HG03159 (cell line): ENCODE results near the gene SLC4A9.

Experiments
- ATAC-seq: cut with Tn5 transposase; IDR thresholded peaks from one replicate; pipeline ENCODE4 v1.9.1; 2021; ENCODE audit warnings: mild to moderate bottlenecking, moderate library complexity; ENCODE audit not compliant: unreplicated experiment

The SLC4A9 gene

GRCh38 chr5:140361901-140362300 lies 1.9 kb downstream of the SLC4A9 start:
- no peak for ATAC-seq

DNA sequence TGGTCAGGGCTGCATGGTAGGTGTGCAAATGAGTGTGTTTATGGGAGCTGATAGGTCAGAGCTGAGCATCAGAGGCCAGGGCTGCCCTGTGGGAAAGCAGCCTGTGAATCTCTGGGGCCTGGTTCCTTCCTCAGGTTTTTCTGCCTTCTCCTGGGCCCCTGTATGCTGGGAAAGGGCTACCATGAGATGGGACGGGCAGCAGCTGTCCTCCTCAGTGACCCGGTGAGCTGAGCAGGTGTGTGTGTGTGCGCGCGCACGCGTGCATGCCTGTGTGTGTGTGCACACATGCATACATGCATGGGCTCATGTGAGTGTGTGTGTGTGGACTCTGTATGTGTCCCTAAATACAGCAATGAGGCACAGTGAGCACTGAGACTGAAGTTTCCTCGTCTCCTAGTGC lies 2.3 kb downstream of the SLC4A9 start:
- ATAC-seq = no peak

DNA sequence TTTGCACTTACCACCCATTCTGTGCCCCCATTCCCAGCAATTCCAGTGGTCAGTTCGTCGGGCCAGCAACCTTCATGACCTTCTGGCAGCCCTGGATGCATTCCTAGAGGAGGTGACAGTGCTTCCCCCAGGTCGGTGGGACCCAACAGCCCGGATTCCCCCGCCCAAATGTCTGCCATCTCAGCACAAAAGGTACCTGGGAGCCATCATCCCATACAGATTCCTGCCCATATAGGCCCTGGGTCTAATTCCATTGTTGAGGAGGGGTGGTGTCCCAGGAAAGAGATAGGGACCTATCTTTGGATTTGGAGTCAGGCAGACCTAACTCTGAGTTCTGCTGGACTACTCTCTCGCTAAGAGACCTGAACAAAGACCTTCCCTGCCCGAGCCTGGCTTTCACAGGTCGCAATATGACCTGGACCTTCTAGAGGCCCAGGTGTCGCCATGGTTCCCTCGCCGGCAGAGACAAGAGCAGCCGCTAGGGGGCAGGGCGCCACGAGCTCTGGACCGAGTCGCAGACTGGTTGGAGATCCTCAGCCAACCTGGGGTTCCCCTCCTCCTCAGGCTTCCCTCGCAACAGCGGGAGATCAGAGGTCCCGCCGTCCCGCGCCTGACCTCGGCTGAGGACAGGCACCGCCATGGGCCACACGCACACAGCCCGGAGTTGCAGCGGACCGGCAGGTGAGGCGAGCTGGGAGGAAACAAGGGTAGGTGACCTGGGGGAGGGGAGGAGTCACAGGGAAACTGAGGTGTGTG lies 3.1 kb downstream of the SLC4A9 start:
- peak; percentile 84 for ATAC-seq

DNA sequence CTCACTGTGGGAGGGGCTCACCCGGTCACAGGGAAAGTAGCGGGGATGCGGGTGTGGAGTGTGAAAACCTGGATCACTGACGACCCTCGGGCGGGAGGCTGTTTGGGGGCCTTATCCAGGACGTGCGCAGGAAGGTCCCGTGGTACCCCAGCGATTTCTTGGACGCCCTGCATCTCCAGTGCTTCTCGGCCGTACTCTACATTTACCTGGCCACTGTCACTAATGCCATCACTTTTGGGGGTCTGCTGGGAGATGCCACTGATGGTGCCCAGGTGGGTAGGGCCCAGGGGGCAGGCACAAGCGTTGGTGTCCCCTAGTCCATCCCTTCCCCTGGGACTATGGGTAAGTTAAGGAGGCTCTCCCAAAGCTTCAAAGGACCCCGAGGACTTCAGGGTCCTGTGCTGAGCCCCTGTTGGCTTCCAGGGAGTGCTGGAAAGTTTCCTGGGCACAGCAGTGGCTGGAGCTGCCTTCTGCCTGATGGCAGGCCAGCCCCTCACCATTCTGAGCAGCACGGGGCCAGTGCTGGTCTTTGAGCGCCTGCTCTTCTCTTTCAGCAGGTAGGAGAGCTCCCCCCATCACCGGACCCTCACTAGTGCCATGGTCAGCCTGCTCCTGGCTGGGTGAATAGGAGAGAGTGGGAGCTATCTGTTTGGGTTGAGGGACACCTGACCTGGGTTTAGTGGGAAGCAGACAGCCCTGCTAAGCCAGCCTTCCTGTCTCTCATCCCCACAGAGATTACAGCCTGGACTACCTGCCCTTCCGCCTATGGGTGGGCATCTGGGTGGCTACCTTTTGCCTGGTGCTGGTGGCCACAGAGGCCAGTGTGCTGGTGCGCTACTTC lies 3.9 kb downstream of the SLC4A9 start:
- ATAC-seq = no peak

- ATAC-seq = no peak
These were observed 4.4 kb downstream of the SLC4A9 start for GRCh38 chr5:140364472-140364765.

GRCh38 chr5:140365282-140365681 lies 5.3 kb downstream of the SLC4A9 start:
- no peak for ATAC-seq

GRCh38 chr5:140365941-140366340 lies 5.9 kb downstream of the SLC4A9 start:
- ATAC-seq = no peak

GRCh38 chr5:140366589-140367255 lies 6.7 kb downstream of the SLC4A9 start:
- no peak for ATAC-seq

DNA sequence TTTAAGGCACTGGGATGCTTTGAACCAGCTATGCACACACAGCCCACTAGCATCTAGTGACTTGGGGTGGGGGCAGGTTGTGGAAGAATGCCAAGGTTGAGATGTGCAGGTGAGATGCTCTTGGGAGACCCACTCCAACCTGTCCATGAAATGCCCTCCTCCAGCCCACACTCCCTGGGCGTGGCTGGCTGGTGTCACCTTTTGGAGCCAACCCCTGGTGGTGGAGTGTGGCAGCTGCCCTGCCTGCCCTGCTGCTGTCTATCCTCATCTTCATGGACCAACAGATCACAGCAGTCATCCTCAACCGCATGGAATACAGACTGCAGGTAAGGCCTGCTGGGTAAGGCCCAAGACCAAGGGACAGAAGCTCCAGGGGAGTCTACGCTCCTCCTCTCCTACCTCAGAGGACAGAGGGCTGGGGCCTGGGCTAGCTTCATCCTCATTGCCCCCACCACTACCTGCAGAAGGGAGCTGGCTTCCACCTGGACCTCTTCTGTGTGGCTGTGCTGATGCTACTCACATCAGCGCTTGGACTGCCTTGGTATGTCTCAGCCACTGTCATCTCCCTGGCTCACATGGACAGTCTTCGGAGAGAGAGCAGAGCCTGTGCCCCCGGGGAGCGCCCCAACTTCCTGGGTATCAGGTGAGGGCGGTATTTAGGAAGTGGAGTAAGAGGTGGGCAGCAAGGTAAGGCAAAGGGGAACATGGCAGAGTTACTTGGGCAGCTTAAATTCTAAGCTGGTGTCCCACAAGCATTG lies 7.4 kb downstream of the SLC4A9 start:
- ATAC-seq = no peak

GRCh38 chr5:140371356-140372151 lies 11.6 kb downstream of the SLC4A9 start:
- ATAC-seq = no peak

- ATAC-seq = no peak
These were observed 13.0 kb downstream of the SLC4A9 start for GRCh38 chr5:140372971-140373487.

- no peak for ATAC-seq
These were observed 21.4 kb downstream of the SLC4A9 start for GRCh38 chr5:140381351-140381750.

GRCh38 chr5:140381972-140382371 lies 22.0 kb downstream of the SLC4A9 start:
- no peak for ATAC-seq

DNA sequence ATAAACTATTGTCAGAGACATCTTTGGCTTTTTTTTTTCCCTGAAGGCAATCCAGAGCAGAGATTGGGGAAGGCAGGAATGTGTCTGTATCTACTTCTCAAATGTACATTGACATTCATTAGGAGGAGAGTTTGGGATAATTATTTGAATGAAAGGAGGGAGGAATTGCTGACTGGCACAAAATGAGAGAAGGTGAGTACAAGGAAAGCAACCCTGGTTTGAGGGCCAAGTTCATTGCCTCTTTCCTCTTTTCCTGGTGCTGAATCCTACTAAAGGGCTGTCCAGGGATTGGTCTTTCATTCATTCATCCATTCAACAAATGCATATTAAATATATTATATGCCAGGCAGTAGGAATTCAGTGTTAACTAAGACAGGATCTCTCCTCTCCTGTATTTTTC lies 22.9 kb downstream of the SLC4A9 start:
- ATAC-seq = no peak

GRCh38 chr5:140383300-140383699 lies 23.3 kb downstream of the SLC4A9 start:
- ATAC-seq = no peak

DNA sequence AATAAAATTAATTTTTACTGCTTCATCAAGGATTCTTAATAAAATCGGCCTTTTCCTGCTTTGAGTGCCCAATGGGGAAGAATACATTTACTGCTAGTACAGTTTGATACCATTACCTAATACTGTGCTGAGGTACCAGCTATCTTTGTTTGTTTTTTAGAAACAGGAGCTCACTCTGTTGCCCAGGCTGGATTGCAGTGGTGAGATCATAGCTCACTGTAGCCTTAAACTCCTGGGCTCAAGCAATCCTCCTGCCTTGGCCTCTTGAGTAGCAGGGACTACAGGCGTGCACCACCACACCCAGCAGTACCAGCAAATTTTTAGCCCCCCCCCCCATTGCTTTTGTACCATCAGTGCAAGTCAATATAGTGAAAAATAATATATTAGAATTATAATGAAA lies 28.1 kb downstream of the SLC4A9 start:
- ATAC-seq = no peak

DNA sequence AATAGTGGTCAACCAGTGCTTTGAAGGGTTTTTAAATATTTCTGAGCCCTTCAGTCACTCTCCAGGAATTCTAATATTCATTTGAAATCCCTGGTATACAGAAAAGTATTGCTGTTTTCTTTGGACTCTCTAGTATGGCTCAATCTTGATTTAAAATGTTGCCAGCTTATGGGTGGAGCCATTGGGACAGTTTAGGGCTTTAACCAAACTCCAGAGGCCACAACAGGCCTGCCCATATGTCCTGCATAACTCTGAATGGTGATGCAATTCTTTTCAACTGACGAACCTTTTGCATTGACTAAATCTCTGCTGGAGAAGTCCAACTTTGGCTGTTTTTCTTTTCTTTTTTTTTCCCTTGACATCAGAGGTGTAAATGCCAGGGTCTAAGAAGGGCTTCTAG lies 31.3 kb downstream of the SLC4A9 start:
- ATAC-seq = no peak

DNA sequence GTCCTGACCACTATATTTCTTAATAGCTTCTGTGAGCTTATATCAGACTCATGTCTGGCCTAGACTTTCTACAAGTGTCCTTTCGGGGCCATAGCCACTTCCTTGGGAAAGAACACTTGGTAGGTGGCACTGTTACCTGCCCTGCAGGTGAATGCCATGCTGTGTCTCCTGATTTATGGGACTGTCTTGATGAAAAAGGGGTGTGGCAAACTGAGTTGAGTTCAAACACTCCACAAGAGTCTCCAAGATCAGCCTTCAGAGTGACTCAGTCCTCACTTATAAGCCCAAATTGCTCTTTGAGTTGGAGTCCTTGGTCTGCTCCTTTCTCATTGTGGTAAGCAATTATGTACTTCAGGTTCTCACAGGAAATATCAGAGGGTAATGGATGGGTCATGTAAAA lies 31.7 kb downstream of the SLC4A9 start:
- ATAC-seq = no peak

DNA sequence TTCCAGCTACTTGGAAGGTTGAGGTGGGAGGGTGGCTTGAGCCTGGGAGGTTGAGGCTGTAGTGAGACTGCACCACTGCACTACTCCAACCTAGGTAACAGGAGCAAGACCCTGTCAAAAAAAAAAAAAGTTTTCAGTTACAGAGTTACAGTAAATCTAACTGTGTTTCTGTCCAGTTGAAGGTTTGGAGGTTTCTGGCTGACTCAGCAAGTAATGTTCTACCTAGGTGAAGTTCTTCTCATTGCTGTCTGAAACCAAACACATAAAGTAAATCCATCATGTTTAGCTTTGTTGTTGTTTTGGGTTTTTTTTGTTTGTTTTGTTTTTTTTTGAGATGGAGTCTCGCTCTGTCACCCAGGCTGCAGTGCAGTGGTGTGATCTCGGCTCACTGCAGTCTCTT lies 33.7 kb downstream of the SLC4A9 start:
- no peak for ATAC-seq

GRCh38 chr5:140398379-140398811 lies 38.4 kb downstream of the SLC4A9 start:
- no peak for ATAC-seq
